Ecto neural progenitor cell (in vitro differentiated cells): ENCODE measurements around the gene HNF1B.

Experiments used
- DNase-seq: peaks from one replicate; pipeline ENCODE4 v3.0.0-alpha.2; 2018; ENCODE audit warnings: low spot score

HNF1B gene

GRCh38 chr17:37735165-37735564 is 9.7 kb downstream of the HNF1B start:
- no peak for DNase-seq

GRCh38 chr17:37732316-37732715 is 12.5 kb downstream of the HNF1B start:
- no peak for DNase-seq

- no peak for DNase-seq
These were observed 13.8 kb downstream of the HNF1B start for GRCh38 chr17:37731056-37731455.

GRCh38 chr17:37729905-37730304 is 15.0 kb downstream of the HNF1B start:
- peak; percentile 85 for DNase-seq

GRCh38 chr17:37726891-37727675 is 17.8 kb downstream of the HNF1B start:
- no peak for DNase-seq

DNA sequence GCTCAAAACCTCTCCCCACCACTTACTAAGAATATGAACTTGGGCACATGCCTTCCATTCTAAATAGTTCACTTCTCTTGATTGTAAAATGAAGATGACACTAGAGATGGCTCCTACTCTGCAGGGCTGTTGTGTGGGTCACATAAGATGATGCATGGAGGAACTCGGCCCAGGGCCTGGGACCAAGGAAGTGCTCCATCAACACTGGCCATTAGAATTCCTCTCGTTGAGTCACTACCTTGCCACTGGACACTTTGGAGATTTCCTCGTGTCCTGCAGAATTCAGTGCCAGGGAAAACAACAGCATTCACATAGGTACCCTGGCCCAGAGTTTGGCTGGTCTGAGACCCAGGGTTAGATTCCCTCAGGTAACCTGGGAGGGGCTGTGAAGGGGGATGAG is 18.6 kb downstream of the HNF1B start:
- DNase-seq: no peak

- DNase-seq: no peak
These were observed 19.2 kb downstream of the HNF1B start for GRCh38 chr17:37725601-37726146.

- DNase-seq: no peak
These were observed 19.8 kb downstream of the HNF1B start for GRCh38 chr17:37725021-37725595.

- no peak for DNase-seq
These were observed 23.9 kb downstream of the HNF1B start for GRCh38 chr17:37720989-37721388.

DNA sequence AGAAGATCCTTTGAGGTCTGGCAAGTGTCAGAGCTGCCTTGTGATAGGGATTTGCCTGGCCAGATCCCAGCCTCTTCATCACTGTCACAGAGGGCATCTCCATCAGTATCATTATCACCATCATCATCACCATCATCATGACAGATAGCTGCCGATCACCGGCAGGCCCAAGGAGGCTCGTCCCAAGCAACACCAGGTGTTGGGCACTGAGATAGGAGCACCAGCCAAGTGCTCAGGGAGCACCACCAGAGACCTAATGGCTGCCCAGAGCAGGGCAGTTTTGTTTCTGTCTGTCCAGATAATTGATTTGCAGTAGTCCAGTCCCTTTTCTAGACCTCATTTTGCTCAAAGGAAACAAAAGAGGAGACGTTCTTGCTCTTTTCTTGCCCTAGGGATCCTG is 25.0 kb downstream of the HNF1B start:
- DNase-seq: no peak

- DNase-seq: no peak
These were observed 26.4 kb downstream of the HNF1B start for GRCh38 chr17:37718324-37719048.

DNA sequence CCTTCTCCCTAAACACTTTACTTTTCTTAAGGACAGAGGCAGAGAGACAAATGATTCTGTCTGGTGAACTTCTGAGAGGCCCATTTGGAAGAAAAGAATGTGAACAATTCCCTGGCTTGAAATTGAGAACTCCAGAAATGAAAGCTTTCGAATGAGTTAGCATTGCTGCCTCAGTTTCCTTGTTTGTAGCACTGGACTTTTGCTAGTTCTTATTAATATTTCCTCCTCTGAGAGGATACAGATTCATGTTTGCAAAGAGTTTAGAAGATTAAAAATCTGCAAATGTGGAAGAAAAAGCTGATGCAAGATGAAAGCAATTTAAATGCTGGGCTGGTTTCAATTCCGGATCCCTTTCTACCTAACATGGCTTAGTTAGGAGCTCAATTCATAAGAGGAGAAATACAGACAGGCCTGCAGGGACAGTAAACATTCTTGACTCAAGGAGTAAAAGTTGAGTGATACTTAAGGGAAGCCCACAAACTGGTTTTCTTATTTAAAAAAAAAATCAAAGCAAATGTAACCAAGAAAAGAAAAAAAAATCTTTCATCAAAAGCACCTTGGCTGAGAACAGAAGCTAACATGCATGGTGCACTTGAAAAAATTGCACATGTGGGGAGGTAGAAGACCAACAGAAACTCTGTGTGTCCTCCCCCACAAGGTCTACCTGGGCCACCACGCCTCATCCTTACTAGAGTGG is 27.1 kb downstream of the HNF1B start:
- DNase-seq: no peak

GRCh38 chr17:37714897-37715296 is 30.0 kb downstream of the HNF1B start:
- no peak for DNase-seq

GRCh38 chr17:37713624-37714023 is 31.2 kb downstream of the HNF1B start:
- no peak for DNase-seq

GRCh38 chr17:37713028-37713431 is 31.8 kb downstream of the HNF1B start:
- no peak for DNase-seq

DNA sequence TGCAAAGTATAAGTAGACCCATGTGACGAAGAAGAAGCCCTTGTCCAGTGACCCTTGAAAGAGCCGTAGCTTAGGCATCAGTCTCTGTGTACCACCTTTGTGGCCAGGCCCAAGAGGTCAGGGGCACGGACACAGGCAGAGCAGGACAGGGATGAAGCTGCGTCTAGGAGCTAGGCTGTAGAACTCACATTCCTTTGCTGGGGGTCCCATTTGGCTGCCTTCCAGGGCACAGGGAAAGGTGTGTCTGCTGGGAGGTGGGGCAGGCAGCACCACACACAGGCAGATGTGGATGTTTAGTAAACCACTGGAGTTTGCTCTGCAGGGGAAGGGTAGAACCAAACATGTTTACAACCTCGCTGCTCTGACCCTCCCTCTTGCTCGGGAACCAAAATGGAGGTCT is 33.7 kb downstream of the HNF1B start:
- DNase-seq: no peak

DNA sequence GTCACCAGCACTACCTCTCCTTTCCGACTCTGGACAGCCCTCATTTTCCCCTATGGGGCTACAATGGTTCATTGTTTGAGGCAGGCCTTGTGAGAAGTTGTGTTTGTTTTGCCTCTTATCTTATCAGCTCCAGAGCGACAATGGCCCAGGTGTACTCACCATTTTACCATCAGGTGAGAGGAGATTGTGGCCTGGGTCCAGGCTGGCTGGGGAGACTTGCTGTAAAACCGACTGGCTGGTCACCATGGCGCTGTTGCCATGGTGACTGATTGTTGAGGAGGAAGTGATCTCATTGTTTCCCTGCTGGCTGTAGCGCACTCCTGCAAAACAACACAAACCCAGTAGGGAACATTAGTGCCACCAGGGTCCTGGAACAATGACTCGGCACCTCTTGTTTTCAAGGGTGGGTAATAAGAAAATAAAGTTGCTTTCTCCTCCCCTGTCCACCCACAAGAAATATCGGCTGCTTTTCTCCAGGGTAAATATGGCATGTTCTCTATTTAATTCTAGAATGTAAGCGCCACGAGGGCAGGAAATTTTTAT is 34.4 kb downstream of the HNF1B start:
- peak; percentile 79 for DNase-seq

- no peak for DNase-seq
These were observed 36.1 kb downstream of the HNF1B start for GRCh38 chr17:37708616-37709212.

- DNase-seq: no peak
These were observed 36.7 kb downstream of the HNF1B start for GRCh38 chr17:37708008-37708615.

DNA sequence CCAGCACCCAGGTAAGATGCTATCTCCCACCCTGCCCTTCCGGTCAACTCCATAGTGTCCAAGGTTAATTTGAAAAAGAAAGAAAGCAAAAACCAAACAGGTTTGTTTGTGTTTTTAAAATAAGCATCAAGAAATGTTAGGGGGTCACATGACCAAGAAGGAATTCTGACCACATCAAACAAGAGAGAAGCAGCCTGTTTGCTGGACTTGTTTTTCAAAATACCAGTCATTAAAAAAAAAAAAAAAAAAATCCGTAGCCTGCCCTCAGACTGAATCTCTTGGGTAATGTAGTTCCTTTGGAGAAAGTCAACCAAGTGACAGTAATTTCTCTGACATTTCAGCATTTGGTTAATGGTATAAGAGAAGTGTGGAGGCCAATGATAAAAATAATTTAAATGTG is 38.4 kb downstream of the HNF1B start:
- no peak for DNase-seq

DNA sequence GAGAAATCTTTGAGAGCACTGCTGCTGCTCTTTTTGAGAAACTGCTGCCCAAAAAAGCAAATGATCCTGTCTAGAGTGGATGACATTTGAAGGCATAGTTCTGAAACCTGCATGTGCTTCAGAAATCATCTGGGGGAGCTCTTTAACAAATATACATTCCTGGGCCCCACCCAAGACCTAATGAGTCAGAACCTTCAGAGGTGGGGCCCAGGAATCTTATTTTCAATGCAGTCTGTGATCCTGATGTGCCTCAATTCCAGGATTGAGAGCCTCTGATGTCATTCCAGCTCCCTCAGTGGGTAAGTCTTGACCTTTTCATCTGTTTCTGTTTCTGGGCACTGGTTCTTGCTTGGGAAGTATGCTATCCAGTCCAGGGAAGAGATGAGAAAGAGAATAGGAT is 42.3 kb downstream of the HNF1B start:
- DNase-seq: no peak
